Activated CD4-positive, alpha-beta T cell treated with anti-CD3 and anti-CD28 coated beads, Interleukin-2, amount 50 U/mL, for 16 hours (primary cell): Measurements from ENCODE around the gene UBXN1.

Experiments
- DNase-seq: peaks from one replicate; pipeline ENCODE4 v3.0.0-alpha.2; 2020

UBXN1 gene

GRCh38 chr11:62678770-62679696, at the start of gene UBXN1:
Gene UBXN1, minus strand, starts transcription at chr11:62679073. Its CDS starts 150 bp downstream, at chr11:62678923.
- peak; percentile 89 for DNase-seq

- peak; percentile 87 for DNase-seq
These were observed 49.5 kb upstream of the UBXN1 start, which contains the start of gene TTC9C for GRCh38 chr11:62728171-62728988. Gene TTC9C, plus strand, starts transcription at chr11:62728486. Its CDS starts 363 bp downstream, at chr11:62728849.

GRCh38 chr11:62727872-62728170, 48.9 kb upstream of the UBXN1 start:
- DNase-seq = peak; percentile 96

- DNase-seq = peak; percentile 99
These were observed 48.4 kb upstream of the UBXN1 start, which contains the start of gene HNRNPUL2 for GRCh38 chr11:62727165-62727871. Gene HNRNPUL2, minus strand, starts transcription at chr11:62727457. Its CDS starts 301 bp downstream, at chr11:62727156.

GRCh38 chr11:62726915-62727164, 48.0 kb upstream of the UBXN1 start:
- no peak for DNase-seq

- no peak for DNase-seq
These were observed 47.5 kb upstream of the UBXN1 start for GRCh38 chr11:62726156-62726914.

GRCh38 chr11:62725646-62726045, 46.8 kb upstream of the UBXN1 start:
- DNase-seq = no peak

- DNase-seq = no peak
These were observed 45.3 kb upstream of the UBXN1 start for GRCh38 chr11:62724171-62724570.

- no peak for DNase-seq
These were observed 43.1 kb upstream of the UBXN1 start for GRCh38 chr11:62721994-62722393.

- peak; percentile 39 for DNase-seq
These were observed 40.6 kb upstream of the UBXN1 start for GRCh38 chr11:62719302-62719978.

- no peak for DNase-seq
These were observed 37.9 kb upstream of the UBXN1 start for GRCh38 chr11:62716816-62717215.

- no peak for DNase-seq
These were observed 37.3 kb upstream of the UBXN1 start for GRCh38 chr11:62716206-62716605.

GRCh38 chr11:62715150-62716130, 36.6 kb upstream of the UBXN1 start:
- no peak for DNase-seq

- no peak for DNase-seq
These were observed 34.5 kb upstream of the UBXN1 start for GRCh38 chr11:62713343-62713742.

- DNase-seq = no peak
These were observed 34.0 kb upstream of the UBXN1 start for GRCh38 chr11:62712861-62713260.

- DNase-seq = no peak
These were observed 33.5 kb upstream of the UBXN1 start for GRCh38 chr11:62712276-62712812.

- no peak for DNase-seq
These were observed 31.1 kb upstream of the UBXN1 start for GRCh38 chr11:62710001-62710345.

GRCh38 chr11:62709247-62710000, 30.6 kb upstream of the UBXN1 start:
- DNase-seq = peak; percentile 98

- DNase-seq = no peak
These were observed 29.9 kb upstream of the UBXN1 start for GRCh38 chr11:62708793-62709192.

GRCh38 chr11:62708392-62708791, 29.5 kb upstream of the UBXN1 start:
- no peak for DNase-seq
